Measurements from ENCODE around the gene PRKD1.

DNA sequence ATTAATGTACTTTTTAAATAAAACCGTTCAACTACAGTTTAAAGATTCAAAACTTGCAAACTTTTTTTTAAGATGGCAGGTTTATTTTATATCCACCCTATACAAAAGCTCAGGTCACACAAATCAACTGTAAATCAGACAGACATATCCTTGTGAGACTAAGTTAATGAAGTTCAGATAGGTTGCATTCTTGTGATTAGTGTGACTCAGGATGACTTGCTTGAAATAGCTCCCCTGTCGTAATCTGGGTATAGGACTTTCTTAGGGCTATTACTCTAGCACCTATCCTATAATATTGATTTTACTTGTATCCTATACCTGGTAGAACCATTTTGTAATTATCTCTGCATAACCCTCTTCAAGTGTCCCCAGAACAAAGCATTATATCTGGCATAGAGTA, 9.5 kb upstream of the PRKD1 start:
- TF ChIP-seq, protein P1, sequence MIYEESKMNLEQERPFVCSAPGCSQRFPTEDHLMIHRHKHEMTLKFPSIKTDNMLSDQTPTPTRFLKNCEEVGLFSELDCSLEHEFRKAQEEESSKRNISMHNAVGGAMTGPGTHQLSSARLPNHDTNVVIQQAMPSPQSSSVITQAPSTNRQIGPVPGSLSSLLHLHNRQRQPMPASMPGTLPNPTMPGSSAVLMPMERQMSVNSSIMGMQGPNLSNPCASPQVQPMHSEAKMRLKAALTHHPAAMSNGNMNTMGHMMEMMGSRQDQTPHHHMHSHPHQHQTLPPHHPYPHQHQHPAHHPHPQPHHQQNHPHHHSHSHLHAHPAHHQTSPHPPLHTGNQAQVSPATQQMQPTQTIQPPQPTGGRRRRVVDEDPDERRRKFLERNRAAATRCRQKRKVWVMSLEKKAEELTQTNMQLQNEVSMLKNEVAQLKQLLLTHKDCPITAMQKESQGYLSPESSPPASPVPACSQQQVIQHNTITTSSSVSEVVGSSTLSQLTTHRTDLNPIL (CRISPR knock-in tag; IDR thresholded peaks at IDR 0.05; ENCODE audit: low read depth) = no peak
- TF ChIP-seq ESRRG (CRISPR knock-in tag; IDR thresholded peaks at IDR 0.05) = no peak
- TF ChIP-seq SNAI2 (CRISPR knock-in tag; IDR thresholded peaks at IDR 0.05) = no peak
- TF ChIP-seq TCF4 (CRISPR knock-in tag; IDR thresholded peaks at IDR 0.05; ENCODE audit: borderline replicate concordance) = no peak
- TF ChIP-seq, protein P2, sequence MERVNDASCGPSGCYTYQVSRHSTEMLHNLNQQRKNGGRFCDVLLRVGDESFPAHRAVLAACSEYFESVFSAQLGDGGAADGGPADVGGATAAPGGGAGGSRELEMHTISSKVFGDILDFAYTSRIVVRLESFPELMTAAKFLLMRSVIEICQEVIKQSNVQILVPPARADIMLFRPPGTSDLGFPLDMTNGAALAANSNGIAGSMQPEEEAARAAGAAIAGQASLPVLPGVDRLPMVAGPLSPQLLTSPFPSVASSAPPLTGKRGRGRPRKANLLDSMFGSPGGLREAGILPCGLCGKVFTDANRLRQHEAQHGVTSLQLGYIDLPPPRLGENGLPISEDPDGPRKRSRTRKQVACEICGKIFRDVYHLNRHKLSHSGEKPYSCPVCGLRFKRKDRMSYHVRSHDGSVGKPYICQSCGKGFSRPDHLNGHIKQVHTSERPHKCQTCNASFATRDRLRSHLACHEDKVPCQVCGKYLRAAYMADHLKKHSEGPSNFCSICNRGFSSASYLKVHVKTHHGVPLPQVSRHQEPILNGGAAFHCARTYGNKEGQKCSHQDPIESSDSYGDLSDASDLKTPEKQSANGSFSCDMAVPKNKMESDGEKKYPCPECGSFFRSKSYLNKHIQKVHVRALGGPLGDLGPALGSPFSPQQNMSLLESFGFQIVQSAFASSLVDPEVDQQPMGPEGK (CRISPR knock-in tag; IDR thresholded peaks at IDR 0.05; ENCODE audit: borderline replicate concordance) = no peak
- no peak for TF ChIP-seq PPARA (CRISPR knock-in tag; IDR thresholded peaks at IDR 0.05; ENCODE audit: borderline replicate concordance)
- TF ChIP-seq ZNF70 (CRISPR knock-in tag; IDR thresholded peaks at IDR 0.05) = no peak
- no peak for TF ChIP-seq ZNF565 (CRISPR knock-in tag; conservative IDR thresholded peaks at IDR 0.05; ENCODE audit: low read depth)
- TF ChIP-seq, protein P3, sequence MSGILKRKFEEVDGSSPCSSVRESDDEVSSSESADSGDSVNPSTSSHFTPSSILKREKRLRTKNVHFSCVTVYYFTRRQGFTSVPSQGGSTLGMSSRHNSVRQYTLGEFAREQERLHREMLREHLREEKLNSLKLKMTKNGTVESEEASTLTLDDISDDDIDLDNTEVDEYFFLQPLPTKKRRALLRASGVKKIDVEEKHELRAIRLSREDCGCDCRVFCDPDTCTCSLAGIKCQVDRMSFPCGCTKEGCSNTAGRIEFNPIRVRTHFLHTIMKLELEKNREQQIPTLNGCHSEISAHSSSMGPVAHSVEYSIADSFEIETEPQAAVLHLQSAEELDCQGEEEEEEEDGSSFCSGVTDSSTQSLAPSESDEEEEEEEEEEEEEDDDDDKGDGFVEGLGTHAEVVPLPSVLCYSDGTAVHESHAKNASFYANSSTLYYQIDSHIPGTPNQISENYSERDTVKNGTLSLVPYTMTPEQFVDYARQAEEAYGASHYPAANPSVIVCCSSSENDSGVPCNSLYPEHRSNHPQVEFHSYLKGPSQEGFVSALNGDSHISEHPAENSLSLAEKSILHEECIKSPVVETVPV (CRISPR knock-in tag; IDR thresholded peaks at IDR 0.05) = no peak
- no peak for TF ChIP-seq GLIS3 (CRISPR knock-in tag; IDR thresholded peaks at IDR 0.05)
- TF ChIP-seq ZFP30 (CRISPR knock-in tag; IDR thresholded peaks at IDR 0.05) = no peak
- no peak for TF ChIP-seq TOX (CRISPR knock-in tag; IDR thresholded peaks at IDR 0.05; ENCODE audit: borderline replicate concordance)
- TF ChIP-seq, protein P4, sequence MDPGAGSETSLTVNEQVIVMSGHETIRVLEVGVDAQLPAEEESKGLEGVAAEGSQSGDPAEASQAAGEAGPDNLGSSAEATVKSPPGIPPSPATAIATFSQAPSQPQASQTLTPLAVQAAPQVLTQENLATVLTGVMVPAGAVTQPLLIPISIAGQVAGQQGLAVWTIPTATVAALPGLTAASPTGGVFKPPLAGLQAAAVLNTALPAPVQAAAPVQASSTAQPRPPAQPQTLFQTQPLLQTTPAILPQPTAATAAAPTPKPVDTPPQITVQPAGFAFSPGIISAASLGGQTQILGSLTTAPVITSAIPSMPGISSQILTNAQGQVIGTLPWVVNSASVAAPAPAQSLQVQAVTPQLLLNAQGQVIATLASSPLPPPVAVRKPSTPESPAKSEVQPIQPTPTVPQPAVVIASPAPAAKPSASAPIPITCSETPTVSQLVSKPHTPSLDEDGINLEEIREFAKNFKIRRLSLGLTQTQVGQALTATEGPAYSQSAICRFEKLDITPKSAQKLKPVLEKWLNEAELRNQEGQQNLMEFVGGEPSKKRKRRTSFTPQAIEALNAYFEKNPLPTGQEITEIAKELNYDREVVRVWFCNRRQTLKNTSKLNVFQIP (CRISPR knock-in tag; IDR thresholded peaks at IDR 0.05; ENCODE audit: borderline replicate concordance, low read depth) = no peak

All from SK-N-SH treated with all-trans-retinoic acid at 6 μM for 48 hours (cell line).